ENCODE results near the gene PRR33.

- TF ChIP-seq YY1 (IDR thresholded peaks at IDR 0.05): no peak
- no peak for TF ChIP-seq CTCF (IDR thresholded peaks at IDR 0.05; ENCODE audit: low read depth, low read length, missing input control)
- no peak for TF ChIP-seq ZBTB33 (IDR thresholded peaks at IDR 0.05)
- no peak for TF ChIP-seq TAF1 (conservative IDR thresholded peaks at IDR 0.05)
- TF ChIP-seq ATF3 (IDR thresholded peaks at IDR 0.05): no peak
- no peak for TF ChIP-seq REST (IDR thresholded peaks at IDR 0.05)
- no peak for TF ChIP-seq EGR1 (IDR thresholded peaks at IDR 0.05; ENCODE audit: low read depth in 2 of 2)
- no peak for TF ChIP-seq RAD21 (IDR thresholded peaks at IDR 0.05)
- no peak for TF ChIP-seq JUND (IDR thresholded peaks at IDR 0.05)
- TF ChIP-seq SP1 (IDR thresholded peaks at IDR 0.05): no peak
- TF ChIP-seq RXRA (IDR thresholded peaks at IDR 0.05): no peak
- no peak for TF ChIP-seq GABPA (IDR thresholded peaks at IDR 0.05 in 1 of 2, conservative IDR thresholded peaks at IDR 0.05 in 1 of 2)
- no peak for TF ChIP-seq FOXA2 (IDR thresholded peaks at IDR 0.05)
- TF ChIP-seq MAX (IDR thresholded peaks at IDR 0.05): no peak
These were observed 44.5 kb downstream of the PRR33 start for GRCh38 chr11:1847006-1847735.
